Activated gamma-delta T cell treated with anti-CD3 and anti-CD28 coated beads, Interleukin-2, amount 50 U/mL, for 16 hours (primary cell): ENCODE data around the gene PCNX2.

Experiments
- DNase-seq: peaks from one replicate; pipeline ENCODE4 v3.0.0-alpha.2; 2020; ENCODE audit warnings: low read depth

PCNX2 gene

DNA sequence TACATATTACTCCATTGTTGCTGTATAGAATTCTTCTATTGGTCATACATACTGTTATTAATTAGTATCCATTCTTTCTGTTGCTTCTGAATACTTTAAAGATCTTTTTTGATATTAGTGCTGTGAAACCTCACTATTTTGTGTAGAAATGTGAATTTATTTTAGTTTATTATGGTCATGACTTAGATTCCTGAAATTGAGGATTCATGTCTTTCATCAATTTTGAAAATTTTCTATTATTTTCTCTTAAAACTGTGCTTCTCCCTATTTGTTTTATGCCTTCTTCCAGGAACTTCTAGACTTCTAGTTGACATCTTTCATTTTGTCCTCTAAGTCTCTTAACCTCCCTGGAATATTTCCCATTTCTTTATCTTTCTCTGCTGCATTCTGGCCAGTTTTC, 232.1 kb downstream of the PCNX2 start:
- no peak for DNase-seq

DNA sequence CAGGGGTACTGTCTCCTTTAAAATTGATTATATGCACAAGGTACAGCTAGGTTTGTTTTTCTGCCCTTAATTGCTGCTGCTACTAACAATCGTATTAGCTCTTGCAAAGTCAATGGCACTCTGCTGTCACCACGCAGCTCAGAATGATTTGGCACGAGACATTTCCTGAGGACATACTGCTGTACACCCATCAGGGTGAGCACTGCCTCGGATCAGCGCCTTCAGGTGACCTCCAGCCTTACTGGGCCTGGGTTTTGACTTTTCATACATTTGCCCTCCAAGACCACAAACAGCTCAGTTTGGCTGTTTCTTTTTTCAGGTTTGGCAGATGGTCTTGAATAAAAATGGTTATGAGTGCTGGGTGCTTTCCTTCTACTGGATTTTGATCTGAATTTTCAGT, 234.3 kb downstream of the PCNX2 start:
- no peak for DNase-seq

DNA sequence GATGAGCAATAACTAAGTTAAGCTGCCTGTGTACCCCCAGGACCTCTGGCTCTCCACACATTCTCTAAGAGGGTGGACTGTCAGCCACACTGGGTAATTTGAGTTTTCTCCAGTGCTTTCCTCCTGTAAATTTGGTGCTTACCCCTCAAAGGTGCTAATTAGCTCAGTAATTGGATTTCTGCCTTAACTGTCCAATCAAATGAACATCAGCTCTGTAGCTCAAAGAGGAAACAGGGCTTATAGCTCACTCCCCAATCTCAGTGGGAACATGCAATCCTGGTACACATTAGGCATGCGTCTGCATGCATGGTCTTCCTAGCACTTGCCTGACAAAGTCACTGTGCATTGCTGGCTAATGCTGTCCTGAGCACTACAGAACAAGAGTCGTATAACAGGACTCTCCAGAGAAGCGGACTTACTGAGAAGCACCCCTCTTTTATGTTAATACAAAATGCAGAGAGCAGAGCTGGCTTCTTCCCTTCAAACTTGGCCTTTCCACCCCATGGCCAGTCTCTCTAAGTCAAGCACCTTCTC, 235.0 kb downstream of the PCNX2 start:
- DNase-seq, result no peak

DNA sequence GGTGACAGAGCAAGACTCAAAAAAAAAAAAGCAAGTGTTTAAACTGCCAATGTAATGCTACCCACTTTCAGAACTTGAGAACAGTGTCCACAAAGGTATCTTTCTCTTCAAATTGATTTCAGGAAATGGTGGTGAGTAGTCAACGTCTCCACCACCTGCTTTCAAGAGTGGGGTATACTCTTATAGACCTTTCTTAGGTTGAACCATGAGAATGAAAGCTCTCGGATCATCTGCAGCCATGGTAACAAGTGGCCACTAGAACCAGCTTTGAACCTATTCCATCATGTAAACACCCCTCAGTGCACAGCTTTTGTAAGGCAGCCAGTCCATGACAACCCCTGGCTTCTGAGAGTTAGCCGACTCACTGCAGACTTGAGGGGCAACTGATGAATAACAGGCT, 237.7 kb downstream of the PCNX2 start:
- DNase-seq, result no peak

DNA sequence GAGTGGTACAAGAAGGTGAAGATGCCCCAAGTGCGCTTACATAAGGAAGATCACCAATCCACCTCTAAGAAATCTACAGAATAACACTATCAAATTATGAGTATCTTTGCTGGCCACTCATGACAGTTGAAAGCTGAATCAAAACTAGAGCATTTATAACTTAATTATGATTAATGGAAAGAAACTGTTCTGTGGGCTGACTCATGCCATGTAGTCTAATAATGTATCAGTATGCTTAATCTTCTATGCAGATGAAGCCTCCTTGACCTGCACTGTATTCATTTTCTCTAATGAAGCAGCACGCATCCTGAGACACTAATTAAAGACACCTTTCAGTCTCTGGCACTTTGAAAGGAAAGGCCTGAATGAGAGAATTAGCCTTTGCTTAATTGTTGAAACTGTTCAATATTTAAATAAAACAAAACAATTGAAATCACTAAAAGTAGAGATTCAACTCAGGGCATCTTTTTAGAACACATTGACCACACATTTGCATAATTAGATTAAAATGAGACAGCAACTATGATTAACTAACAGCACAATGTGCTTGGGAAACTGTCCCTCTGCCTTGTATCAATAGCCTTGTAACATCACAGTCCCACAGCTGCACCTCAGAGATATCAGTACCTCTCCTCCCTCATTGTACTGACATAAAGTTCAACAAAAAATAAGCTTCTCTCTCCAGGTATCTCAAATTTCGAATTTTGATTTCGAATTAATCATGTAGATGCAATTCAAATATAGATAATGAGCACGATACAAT, 239.5 kb downstream of the PCNX2 start:
- no peak for DNase-seq

DNA sequence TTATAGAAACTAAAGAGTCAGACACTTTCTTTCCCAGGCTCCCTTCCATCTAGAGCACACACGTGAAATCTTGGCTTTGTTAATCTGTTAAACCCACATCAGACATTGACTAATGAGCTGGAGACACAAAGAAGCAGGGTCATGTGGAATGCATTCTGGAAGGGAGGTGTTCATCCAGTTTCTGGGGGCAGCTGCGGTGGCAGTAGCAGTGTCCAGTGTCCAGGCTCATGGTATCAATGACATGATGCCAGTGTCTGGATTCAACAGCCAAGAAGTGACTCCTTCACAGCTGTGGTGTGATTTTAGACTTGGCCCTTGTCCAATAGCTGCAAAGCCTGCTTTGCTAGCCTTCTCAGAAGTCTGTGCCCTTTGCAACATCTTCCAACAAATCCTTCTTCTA, 249.9 kb downstream of the PCNX2 start:
- no peak for DNase-seq

DNA sequence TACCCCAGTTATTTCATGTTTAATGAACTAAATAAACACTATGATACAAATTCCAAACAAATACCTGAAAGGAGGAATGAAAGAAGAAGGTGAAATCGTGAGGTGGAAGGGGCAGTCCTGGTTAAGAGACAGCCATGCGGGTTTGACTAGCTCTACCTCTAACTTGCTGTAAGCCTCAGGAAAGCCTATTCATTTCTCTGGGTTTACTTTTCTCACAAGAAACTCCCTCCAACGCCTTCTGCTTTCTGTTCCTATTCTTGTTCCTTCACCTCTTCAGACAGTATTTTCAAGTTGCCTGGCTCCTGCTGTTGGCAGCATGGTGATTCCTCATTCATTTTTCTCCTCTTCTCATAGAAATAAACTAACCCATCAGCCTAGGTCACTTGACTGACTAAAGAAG, 252.7 kb downstream of the PCNX2 start:
- no peak for DNase-seq

DNA sequence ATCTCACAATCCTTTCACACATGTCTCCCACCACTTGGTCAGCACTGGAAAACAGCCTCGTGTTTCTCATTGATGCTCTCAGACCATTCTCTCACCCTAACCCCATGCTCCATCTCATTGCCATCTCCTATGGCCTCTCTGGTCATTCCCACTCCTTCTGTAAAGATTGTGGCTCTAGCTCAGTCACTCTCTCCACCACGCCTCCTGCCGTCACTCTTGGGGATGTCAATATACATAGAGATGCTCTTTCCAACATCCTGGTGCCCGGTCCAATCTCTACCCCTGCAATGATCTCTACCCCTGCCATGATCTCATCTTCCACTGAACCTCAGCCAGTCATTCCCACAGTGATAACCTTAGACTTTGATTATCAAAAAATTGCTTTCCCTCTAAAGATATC, 255.0 kb downstream of the PCNX2 start:
- DNase-seq, result no peak

DNA sequence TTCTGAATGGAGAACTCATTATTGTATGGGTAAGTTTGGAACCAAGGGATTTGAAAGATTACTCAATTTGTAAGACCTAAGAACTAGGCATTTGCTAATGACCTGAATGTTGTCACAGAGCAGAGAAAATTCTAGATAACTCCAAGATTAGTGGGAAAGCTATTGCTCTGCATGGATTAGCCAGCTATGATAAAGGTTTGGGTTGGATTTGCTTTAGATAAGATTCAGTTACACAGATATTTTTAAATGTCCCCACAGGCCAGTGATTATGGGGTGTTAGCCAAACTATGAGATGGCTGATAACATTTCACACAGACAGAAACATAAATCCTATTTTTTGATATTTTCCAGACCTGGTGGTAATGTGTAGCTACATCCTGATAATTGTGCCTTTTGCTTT, 256.9 kb downstream of the PCNX2 start:
- DNase-seq, result no peak

DNA sequence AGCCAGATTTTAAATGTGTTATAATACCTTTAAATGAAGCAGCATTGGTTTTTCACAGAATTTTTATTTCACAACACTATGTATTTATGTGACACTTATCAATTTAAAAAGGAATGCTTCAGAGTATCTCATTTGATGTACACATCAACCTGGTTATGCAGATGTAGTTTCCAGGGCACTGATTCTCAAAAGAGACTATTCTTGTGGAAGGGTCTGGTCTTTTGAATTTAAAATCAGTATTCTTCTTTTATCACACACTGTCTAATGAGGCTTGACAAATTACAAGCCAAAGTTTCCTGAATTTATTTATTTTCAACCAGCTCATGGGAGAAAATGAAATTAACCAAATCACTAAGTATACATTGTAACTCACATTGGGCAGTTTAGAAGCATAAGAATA, 257.7 kb downstream of the PCNX2 start:
- DNase-seq, result no peak

DNA sequence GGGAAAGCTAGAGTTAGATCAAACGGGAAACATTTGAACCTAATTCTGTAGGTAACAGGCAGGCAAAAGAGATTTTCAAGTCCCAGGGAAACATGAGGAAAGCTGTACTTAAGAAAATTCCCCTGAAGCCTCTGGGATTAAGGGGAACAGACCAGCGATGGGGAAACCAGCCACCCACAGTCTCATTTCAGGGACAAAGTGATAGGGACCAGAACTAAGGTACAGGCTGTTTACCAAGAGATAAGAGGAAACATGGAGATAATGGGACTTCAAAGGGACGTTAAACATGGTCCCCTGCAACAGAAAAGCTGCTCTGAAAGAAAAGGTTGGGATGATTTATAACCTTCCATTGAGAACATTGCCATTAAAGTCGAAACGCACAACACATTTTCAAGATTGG, 260.7 kb downstream of the PCNX2 start:
- no peak for DNase-seq

DNA sequence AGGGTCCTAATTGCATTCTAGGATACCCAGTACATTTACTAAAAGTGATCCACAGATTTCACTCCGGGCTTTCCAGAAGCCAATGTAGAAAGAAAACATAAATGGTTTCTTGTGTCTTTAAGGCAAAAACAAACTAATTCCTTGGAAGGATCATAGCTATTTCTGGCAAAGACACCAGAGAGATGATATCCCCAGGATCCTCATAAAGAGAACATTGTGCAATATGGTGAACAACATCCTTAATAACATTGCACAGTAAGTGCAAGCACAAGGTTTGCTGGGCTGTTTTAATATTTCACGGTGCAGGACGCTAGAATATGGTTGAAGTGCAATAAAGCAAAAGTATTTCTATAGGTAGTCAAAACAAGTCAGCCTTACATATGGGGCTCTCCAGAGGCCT, 262.2 kb downstream of the PCNX2 start:
- DNase-seq, result no peak

DNA sequence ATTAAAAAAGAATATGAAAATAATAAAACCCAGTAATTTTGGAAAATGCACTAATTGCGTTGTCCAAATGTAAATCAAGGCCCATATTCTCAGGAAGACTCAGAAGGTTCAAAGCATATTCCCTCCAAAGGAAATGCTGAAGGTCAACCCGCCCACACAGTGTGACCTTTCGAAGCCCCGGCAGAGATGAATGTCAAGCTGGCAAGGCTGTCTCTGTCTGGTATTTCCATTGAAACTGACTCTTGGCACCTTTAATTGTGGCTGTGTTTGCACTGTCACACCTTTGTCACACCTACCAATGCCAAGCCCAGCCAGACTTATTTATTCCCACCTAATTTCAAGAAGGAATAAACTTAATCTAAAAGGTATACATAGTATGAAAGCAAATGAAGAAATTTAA, 262.6 kb downstream of the PCNX2 start:
- DNase-seq, result no peak

DNA sequence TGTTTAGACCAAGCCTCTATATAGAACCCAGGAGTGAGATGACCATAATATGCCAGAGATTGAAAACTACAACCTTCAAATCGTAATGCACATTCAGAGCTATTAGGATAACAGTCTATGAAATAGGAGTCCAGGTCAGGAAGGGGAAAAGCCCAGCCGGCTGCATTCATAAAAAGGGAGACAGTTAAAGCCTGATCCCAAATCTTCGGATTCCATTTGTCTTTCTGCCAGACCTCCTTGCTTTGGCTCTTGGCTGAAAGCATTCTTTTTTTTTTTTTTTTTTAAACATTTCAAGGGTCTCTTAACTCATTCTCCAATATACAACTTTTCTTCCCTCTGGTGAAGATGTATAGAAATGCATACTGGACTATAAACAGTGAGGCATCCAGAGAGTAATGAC, 264.0 kb downstream of the PCNX2 start:
- DNase-seq, result no peak

DNA sequence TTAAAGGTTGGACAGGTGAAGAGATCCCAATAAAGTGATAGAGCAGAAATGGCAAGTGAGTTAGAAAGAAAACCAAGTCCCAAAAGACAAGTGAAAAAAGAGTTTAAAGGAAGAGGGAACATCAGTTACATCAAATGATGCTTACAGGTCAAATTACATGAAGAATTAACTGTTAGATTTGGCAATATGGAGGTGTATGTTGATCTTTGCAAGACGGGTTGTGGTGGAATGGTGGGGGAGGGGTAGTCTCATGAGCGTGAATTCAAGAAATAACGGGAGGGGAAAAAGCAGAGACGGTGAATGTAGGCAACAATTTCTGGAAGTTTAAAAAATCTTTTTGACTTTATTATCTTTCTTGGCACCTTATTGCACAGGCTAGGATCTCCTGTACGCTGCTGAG, 268.5 kb downstream of the PCNX2 start:
- DNase-seq, result no peak

DNA sequence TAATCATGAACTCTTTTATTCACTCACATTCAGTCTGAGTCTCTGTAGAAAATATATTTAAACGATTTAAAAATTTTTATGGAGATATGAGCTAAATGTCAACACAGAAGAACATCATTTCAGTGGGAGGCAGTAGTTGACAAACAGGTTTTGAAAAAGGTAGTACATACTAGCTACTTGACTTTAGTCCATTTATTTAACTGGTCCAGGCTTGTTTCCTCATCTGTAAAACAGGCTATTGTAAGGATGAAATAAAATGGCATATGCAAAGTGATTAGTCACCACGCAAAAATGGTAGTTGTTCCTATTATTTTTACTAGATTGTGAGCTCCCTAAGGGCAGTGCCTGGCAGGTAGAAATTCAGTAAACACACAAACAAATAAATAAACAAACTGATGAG, 270.0 kb downstream of the PCNX2 start:
- no peak for DNase-seq

DNA sequence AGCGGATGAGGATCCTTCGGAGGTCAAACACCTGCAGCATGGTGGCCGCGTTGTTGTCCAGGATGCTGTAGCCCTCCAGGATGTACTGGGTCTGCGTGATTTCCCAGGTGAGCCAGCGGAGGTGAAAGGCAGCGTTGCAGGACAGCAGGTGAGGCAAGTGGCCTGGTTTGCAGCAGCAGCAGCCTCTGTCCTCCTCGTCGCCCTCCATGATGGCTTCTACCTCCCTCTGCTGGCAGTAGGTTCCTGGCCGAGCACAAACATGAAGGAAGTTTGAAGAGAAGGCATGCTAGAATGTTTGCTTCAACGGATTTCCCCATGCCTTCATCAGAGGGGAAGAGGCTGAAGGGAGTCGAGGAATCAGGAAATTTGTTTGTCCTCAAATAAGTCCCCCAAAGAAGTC, 270.4 kb downstream of the PCNX2 start:
- no peak for DNase-seq

DNA sequence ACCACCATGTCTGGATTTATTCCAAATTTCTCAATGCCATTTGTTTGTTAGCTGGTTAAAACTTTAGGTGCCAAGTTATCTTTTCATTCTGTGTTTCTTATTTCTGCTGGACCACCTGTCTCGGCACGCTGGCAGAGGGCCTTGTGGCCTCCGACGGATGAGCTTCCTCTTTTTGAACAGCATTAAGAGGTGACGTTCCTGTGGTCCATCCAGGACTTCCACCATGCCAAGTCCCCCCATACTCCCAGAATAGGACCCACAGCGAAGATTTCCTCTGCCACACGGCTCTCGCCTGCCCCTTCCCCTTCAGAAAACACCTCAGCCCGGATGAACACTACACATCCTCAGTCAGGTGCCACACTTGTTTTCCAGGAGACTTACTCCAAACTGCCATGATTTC, 271.3 kb downstream of the PCNX2 start:
- no peak for DNase-seq

DNA sequence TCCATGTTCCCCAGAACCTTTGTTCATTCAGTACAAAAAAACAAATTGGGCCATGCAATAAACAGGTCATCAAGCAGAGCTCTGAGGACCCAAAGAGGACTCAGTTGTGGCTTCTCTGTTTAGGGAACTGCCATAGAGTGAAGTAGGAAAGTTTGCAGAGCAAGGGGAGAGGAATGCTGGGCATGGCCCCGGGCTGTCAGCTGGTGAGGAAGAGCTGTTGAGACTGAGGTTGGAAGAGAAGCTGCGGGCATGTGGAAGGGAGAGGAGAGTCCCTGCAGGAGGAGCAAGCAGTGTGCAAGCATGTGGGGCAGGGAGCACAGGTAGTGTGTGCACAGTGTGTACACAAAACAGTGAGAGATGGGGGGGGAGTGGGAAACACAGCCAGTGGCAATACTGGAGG, 273.3 kb downstream of the PCNX2 start:
- no peak for DNase-seq

DNA sequence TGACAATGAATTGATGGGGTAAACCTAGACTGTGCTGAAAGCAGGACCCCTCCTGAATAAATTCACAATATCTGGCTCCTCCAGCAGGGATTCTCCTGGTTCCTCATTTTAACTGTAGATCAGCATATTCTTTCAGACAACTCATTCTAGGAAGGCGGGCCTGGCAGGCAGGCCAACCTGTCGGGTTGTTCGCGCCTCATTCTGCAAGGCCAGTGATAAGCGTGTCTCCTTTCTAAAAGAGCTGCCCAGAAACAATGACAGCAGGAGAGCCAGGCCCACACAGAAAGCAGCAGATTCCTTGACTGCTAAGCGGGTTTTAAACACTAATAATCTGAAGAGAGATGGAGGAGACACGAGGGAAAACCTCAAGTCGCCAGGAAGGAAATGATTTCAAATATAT, 275.1 kb downstream of the PCNX2 start:
- no peak for DNase-seq

DNA sequence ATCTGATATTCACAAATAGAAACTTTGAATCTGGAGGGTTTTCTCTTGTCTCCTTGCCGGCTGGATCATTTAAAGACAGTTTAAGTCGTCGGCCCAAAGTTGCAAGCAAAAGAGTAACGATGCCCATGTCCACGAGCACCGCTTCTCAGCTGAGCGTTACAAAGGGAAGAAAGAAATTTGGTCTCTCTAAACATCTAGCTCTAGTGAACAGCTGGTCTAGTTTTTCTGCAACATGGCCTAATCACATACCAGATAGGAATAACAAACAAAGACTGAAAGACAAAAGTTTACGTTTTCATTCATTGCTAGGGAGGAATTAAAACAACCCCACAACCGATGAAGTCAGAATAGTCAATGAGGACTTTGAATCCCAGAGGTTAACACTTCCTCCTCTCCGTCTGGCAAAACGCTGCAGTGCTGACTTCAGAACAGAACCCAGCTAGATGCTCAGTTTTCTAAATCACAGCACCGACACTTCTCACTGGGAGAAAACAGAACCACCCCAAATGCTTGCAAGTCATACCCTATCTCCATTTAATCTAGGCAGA, 275.7 kb downstream of the PCNX2 start:
- no peak for DNase-seq

DNA sequence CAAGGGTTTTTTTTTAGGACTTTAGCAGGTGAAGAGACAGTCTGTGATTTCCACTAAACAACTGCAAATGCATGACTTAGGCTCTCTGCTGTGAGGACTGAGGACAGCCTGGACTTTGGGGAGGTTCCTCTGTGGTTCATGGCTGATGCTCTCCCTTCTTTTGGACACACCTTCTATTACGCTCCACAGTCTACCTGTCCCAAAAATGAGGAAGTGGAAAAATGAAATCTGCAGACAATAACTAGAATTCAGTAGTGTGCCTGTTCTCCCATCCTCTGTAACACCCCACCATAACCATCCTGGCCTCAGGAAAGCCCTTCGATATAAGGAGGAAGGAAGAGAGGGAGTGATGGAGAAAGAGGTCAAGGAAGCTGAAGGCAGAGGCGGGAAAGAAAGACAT, 276.4 kb downstream of the PCNX2 start:
- no peak for DNase-seq

DNA sequence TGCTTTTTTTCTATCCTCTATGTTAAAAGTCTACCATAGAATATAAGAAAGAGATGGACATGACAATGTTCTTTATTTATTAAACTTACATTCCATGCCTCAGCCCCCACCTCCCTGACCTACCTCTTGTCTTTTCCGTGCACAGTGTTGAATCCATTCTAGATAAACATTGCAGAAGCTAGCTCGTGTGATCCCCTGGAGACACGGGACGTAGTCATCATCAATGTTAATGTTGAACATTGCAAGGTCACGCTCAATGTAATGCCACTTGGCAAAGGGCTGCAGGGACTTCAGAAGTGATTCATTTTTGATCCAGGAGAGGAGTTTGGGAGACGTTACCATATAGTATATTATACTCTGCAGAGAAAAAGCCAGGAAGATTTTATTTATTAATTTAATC, 278.7 kb downstream of the PCNX2 start:
- DNase-seq, result no peak

DNA sequence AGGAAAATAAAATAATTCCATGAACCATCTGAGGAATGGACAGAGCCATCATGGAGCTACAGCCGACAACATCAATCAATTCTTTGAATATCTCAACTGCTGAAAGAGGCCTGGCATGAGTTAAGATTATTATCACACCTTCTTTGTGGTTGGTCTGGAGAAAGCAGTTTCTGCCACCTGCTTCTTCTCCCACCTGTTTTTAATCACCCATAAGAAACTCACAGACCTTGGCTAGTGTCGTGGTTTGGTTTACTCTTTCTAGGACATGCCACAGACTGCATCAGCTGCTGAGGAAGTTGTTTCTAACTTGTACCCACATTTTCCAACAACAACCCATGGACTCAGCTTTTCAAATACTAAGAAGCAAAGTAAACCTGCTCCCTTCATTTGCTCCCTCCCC, 279.6 kb downstream of the PCNX2 start:
- no peak for DNase-seq
